ENCODE results near the gene RTN4RL2. TPM values are rescaled to one million over a fixed set of nuclear protein-coding genes. Genes with fewer than 3 reads are reported as not detected.
"Not testable (repeated sequence)": the region's sequence is repeated elsewhere in the genome, so short reads cannot be mapped to it uniquely, and the experiment has no call there.

The RTN4RL2 gene
- total RNA-seq, 1 experiment from 2014 or later: 0.26 TPM

GRCh38 chr11:57444362-57445121 lies 15.8 kb upstream of the RTN4RL2 start:
- no peaks in the 10 kb centered on the region for H3K4me1 ChIP-seq
- no peak overlapping the region for H3K27ac ChIP-seq
- no peak for DNase-seq
- no peaks in the 10 kb centered on the region for H3K9me3 ChIP-seq (replicated peaks)
- H3K4me3 ChIP-seq: no peak overlapping the region
- H3K36me3 ChIP-seq: no peaks in the 10 kb centered on the region
- H3K27me3 ChIP-seq: no peaks in the 10 kb centered on the region

GRCh38 chr11:57445122-57445394 lies 15.3 kb upstream of the RTN4RL2 start:
- not testable (repeated sequence) for DNase-seq; H3K4me3 ChIP-seq; H3K36me3 ChIP-seq; H3K4me1 ChIP-seq; H3K27me3 ChIP-seq; H3K27ac ChIP-seq; H3K9me3 ChIP-seq (replicated peaks)

- Histone ChIP-seq H3K27me3 (no peaks in the 10 kb centered on the region), H3K4me3 (no peak overlapping the region), H3K9me3 (replicated peaks) (no peaks in the 10 kb centered on the region), H3K4me1 (no peaks in the 10 kb centered on the region), H3K27ac (no peak overlapping the region), H3K36me3 (no peaks in the 10 kb centered on the region)
- no peak for DNase-seq
Measured at GRCh38 chr11:57446055-57446454, 14.3 kb upstream of the RTN4RL2 start.

GRCh38 chr11:57453543-57454177 lies 6.7 kb upstream of the RTN4RL2 start:
- no peaks in the 10 kb centered on the region; the same call in 1 of the 2 replicates for H3K27me3 ChIP-seq
- no peaks in the 10 kb centered on the region for H3K9me3 ChIP-seq (replicated peaks)
- no peak for DNase-seq

GRCh38 chr11:57456960-57457642 lies 3.2 kb upstream of the RTN4RL2 start:
- H3K36me3 ChIP-seq: no peaks in the 10 kb centered on the region
- H3K27ac ChIP-seq: no peak overlapping the region
- no peak overlapping the region for H3K4me3 ChIP-seq
- H3K27me3 ChIP-seq: peaks cover 19% of the 10 kb centered on the region
- DNase-seq: peak; percentile 74 to 89
- H3K4me1 ChIP-seq: peaks cover 3% of the 10 kb centered on the region
- H3K9me3 ChIP-seq (replicated peaks): no peaks in the 10 kb centered on the region

More at GRCh38 chr11:57453543-57454177, 6.7 kb upstream of the RTN4RL2 start:
- Histone ChIP-seq H3K4me1 (no peaks in the 10 kb centered on the region; the same call in none of the 2 replicates), H3K36me3 (no peaks in the 10 kb centered on the region), H3K27ac (no peak overlapping the region), H3K4me3 (no peak overlapping the region)

- peaks cover 3% of the 10 kb centered on the region for H3K4me1 ChIP-seq
- no peak for DNase-seq
- H3K9me3 ChIP-seq (replicated peaks): no peaks in the 10 kb centered on the region
- no peaks in the 10 kb centered on the region for H3K36me3 ChIP-seq
- H3K27ac ChIP-seq: no peak overlapping the region
- H3K27me3 ChIP-seq: peaks cover 24% of the 10 kb centered on the region
- H3K4me3 ChIP-seq: no peak overlapping the region
Measured at GRCh38 chr11:57457643-57458023, 2.7 kb upstream of the RTN4RL2 start.

- Histone ChIP-seq H3K27ac (no peak overlapping the region), H3K36me3 (no peaks in the 10 kb centered on the region), H3K27me3 (peaks cover 27% of the 10 kb centered on the region), H3K4me3 (no peak overlapping the region), H3K4me1 (peaks cover 3% of the 10 kb centered on the region), H3K9me3 (replicated peaks) (no peaks in the 10 kb centered on the region)
- no peak for DNase-seq
Measured at GRCh38 chr11:57458060-57458409, 2.3 kb upstream of the RTN4RL2 start.

- H3K4me1 ChIP-seq: peaks cover 3% of the 10 kb centered on the region
- no peaks in the 10 kb centered on the region for H3K9me3 ChIP-seq (replicated peaks)
- DNase-seq: peak; percentile 54 to 77
- H3K36me3 ChIP-seq: no peaks in the 10 kb centered on the region
- H3K27me3 ChIP-seq: peaks cover 32% of the 10 kb centered on the region
- H3K27ac ChIP-seq: no peak overlapping the region
- peak overlapping the region; percentile 39 for H3K4me3 ChIP-seq
Measured at GRCh38 chr11:57458410-57459163, 1.7 kb upstream of the RTN4RL2 start.

- no peak overlapping the region for H3K4me3 ChIP-seq
- H3K27ac ChIP-seq: no peak overlapping the region
- no peaks in the 10 kb centered on the region for H3K9me3 ChIP-seq (replicated peaks)
- peaks cover 32% of the 10 kb centered on the region for H3K27me3 ChIP-seq
- H3K4me1 ChIP-seq: peaks cover 3% of the 10 kb centered on the region
- H3K36me3 ChIP-seq: no peaks in the 10 kb centered on the region
- no peak for DNase-seq
Measured at GRCh38 chr11:57459164-57460021, 935 bp upstream of the RTN4RL2 start.

- H3K36me3 ChIP-seq: no peaks in the 10 kb centered on the region
- H3K4me1 ChIP-seq: peaks cover 3% of the 10 kb centered on the region
- peak overlapping the region; percentile 48 for H3K4me3 ChIP-seq
- H3K27ac ChIP-seq: no peak overlapping the region
- no peaks in the 10 kb centered on the region for H3K9me3 ChIP-seq (replicated peaks)
- no peak for DNase-seq
- H3K27me3 ChIP-seq: peaks cover 37% of the 10 kb centered on the region
Measured at GRCh38 chr11:57460758-57461749, 726 bp downstream of the RTN4RL2 start.

- Histone ChIP-seq H3K36me3 (no peaks in the 10 kb centered on the region), H3K9me3 (replicated peaks) (no peaks in the 10 kb centered on the region), H3K4me1 (peaks cover 3% of the 10 kb centered on the region), H3K27me3 (peaks cover 42% of the 10 kb centered on the region), H3K4me3 (no peak overlapping the region), H3K27ac (no peak overlapping the region)
- DNase-seq: no peak
Measured at GRCh38 chr11:57461841-57462489, 1.6 kb downstream of the RTN4RL2 start.

GRCh38 chr11:57462597-57462996 lies 2.3 kb downstream of the RTN4RL2 start:
- H3K36me3 ChIP-seq: no peaks in the 10 kb centered on the region
- H3K4me3 ChIP-seq: no peak overlapping the region
- no peak for DNase-seq
- no peak overlapping the region for H3K27ac ChIP-seq
- peaks cover 3% of the 10 kb centered on the region for H3K4me1 ChIP-seq
- H3K27me3 ChIP-seq: peaks cover 46% of the 10 kb centered on the region
- H3K9me3 ChIP-seq (replicated peaks): no peaks in the 10 kb centered on the region

Measured in SJCRH30 (cell line).